ENCODE results near the gene SH3PXD2B. TPM values are rescaled to one million over a fixed set of nuclear protein-coding genes. Genes with fewer than 3 reads are reported as not detected.

Gene SH3PXD2B
- total RNA-seq, 1 donor from 2014 or later = 46.2 TPM

GRCh38 chr5:172315587-172316493 lies 138.5 kb downstream of the SH3PXD2B start:
- H3K4me1 ChIP-seq = no peaks in the 10 kb centered on the region
- intact Hi-C loops (cut with DNase I) = no loop called here
- no peaks in the 10 kb centered on the region for H3K27me3 ChIP-seq
- DNase-seq (no peak), ATAC-seq (no peak)
- no peaks in the 10 kb centered on the region for H3K9me3 ChIP-seq
- no peaks in the 10 kb centered on the region for H3K36me3 ChIP-seq
- H3K27ac ChIP-seq = no peak overlapping the region
- H3K4me3 ChIP-seq = no peak overlapping the region
- TF ChIP-seq CTCF (IDR thresholded peaks at IDR 0.05) = no peak

GRCh38 chr5:172313915-172314314 lies 140.4 kb downstream of the SH3PXD2B start:
- H3K4me3 ChIP-seq = no peak overlapping the region
- H3K9me3 ChIP-seq = no peaks in the 10 kb centered on the region
- intact Hi-C loops (cut with DNase I) = no loop called here
- ATAC-seq (no peak), DNase-seq (no peak)
- no peak for TF ChIP-seq CTCF (IDR thresholded peaks at IDR 0.05)
- no peaks in the 10 kb centered on the region for H3K4me1 ChIP-seq
- no peaks in the 10 kb centered on the region for H3K27me3 ChIP-seq
- H3K36me3 ChIP-seq = no peaks in the 10 kb centered on the region
- no peak overlapping the region for H3K27ac ChIP-seq

- intact Hi-C loops (cut with DNase I) = no loop called here
- no peak overlapping the region for H3K4me3 ChIP-seq
- H3K36me3 ChIP-seq = no peaks in the 10 kb centered on the region
- H3K4me1 ChIP-seq = no peaks in the 10 kb centered on the region
- no peaks in the 10 kb centered on the region for H3K9me3 ChIP-seq
- no peaks in the 10 kb centered on the region for H3K27me3 ChIP-seq
- H3K27ac ChIP-seq = no peak overlapping the region
- no peak for ATAC-seq
- no peak for DNase-seq
- TF ChIP-seq CTCF (IDR thresholded peaks at IDR 0.05) = no peak
Measured at GRCh38 chr5:172312286-172312685, 142.0 kb downstream of the SH3PXD2B start.

GRCh38 chr5:172311605-172312004 lies 142.7 kb downstream of the SH3PXD2B start:
- intact Hi-C loops (cut with DNase I) = no loop called here
- no peak for TF ChIP-seq CTCF (IDR thresholded peaks at IDR 0.05)

GRCh38 chr5:172311026-172311425 lies 143.3 kb downstream of the SH3PXD2B start:
- Histone ChIP-seq H3K9me3 (no peaks in the 10 kb centered on the region), H3K27me3 (no peaks in the 10 kb centered on the region), H3K27ac (no peak overlapping the region), H3K4me3 (no peak overlapping the region), H3K4me1 (no peaks in the 10 kb centered on the region), H3K36me3 (no peaks in the 10 kb centered on the region)
- no peak for TF ChIP-seq CTCF (IDR thresholded peaks at IDR 0.05)
- ATAC-seq (no peak), DNase-seq (no peak)
- intact Hi-C loops (cut with DNase I) = no loop called here

More at GRCh38 chr5:172311605-172312004, 142.7 kb downstream of the SH3PXD2B start:
- Histone ChIP-seq H3K4me1 (no peaks in the 10 kb centered on the region), H3K36me3 (no peaks in the 10 kb centered on the region), H3K27me3 (no peaks in the 10 kb centered on the region), H3K4me3 (no peak overlapping the region), H3K27ac (no peak overlapping the region), H3K9me3 (no peaks in the 10 kb centered on the region)
- ATAC-seq = no peak
- no peak for DNase-seq
